Activated CD4-positive, alpha-beta memory T cell treated with anti-CD3 and anti-CD28 coated beads for 36 hours (primary cell): ENCODE measurements around the gene B3GAT1. TPM values are rescaled to one million over a fixed set of nuclear protein-coding genes. Genes with fewer than 3 reads are reported as not detected.

Experiments
- total RNA-seq, 2 experiments: library from RNA; stranded (reverse); gene quantifications; one replicate each; pipeline ENCODE4 v1.2.3, GENCODE V29; 2021

B3GAT1 gene
- total RNA-seq, 2 experiments from 2014 or later: 0.22 to 0.24 TPM

Other genes starting within 250 kb of the B3GAT1 start
- 100 to 1,000 TPM in 1 of 2 experiments, 10 to 100 TPM in 1; 94.6 to 101 TPM for gene NCAPD3, start 188.3 kb downstream of the B3GAT1 start, total RNA-seq
- gene VPS26B, start 187.6 kb downstream of the B3GAT1 start, total RNA-seq: 10 to 100 TPM; 36.2 to 38.8 TPM
- 10 to 100 TPM; 74.0 to 74.3 TPM for gene THYN1, start 158.9 kb downstream of the B3GAT1 start, total RNA-seq
- gene ACAD8, start 158.7 kb downstream of the B3GAT1 start, total RNA-seq: 10 to 100 TPM; 20.9 to 22.1 TPM
- gene GLB1L3, start 135.9 kb downstream of the B3GAT1 start, total RNA-seq: 1 to 10 TPM; 7.1 to 8.6 TPM
- 1 to 10 TPM; 3.8 to 4.1 TPM for gene GLB1L2, start 80.3 kb downstream of the B3GAT1 start, total RNA-seq